ENCODE data around the gene TGM2. TPM values are rescaled to one million over a fixed set of nuclear protein-coding genes. Genes with fewer than 3 reads are reported as not detected.

Gene TGM2
- total and polyA plus RNA-seq, 9 of the 15 experiments (the other 6 are each of a cell fraction or from before 2014, with no cell fraction given) = 5.5 to 78.5 (median 37.6) TPM

DNA sequence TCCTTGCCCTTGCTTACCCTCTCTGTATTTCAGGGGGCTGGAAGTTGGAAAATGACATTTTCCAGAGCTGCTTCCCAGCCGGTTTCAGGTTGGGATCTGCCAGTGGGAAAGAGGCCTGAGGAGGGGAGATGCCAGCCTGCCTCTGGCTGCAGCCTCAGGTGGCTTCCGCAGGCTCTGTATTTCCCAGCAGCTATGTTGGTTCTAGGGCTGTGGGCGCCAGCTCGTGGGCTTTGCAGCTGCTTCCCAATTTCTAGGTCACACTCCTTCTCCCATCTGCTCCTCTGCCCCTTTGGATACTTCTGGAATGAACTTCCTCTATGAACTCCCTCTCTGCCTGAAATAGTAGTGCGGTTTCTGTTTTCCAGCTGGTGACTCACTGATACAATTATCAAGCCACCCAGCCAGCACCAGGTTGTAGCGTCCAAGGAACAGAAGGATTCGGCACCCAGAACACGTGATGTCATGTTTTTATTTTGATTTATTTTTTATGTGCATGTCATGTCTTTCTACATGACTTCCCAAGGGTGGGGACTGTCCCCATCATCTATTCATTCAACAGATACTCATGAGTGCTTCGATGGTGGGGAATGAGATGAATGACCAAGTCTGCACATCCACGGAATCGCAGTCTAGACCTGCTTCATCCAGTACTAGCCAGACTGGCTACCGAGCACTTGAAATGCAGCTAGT lies 38.0 kb downstream of the TGM2 start:
- Histone ChIP-seq H3K9ac (ENCODE audit: insufficient read depth in 1 of 2, low read depth in 2 of 2, low read length in 2 of 2) (peak overlapping the region; percentile 44 to 73), H4K20me1 (replicated peaks; ENCODE audit: control insufficient read depth, insufficient read depth, low read length) (no peaks in the 10 kb centered on the region), H3K4me3 (no peak overlapping the region), H3K4me2 (ENCODE audit: insufficient read depth, low read length) (peak overlapping the region; percentile 59), H3K36me3 (ENCODE audit: control insufficient read depth, insufficient read depth, low read length) (peaks cover 18% of the 10 kb centered on the region; the same call in 2 of the 3 replicates), H3K79me2 (ENCODE audit: control insufficient read depth, insufficient read depth, low read length) (no peaks in the 10 kb centered on the region), H2AFZ (ENCODE audit: low read depth, low read length) (peak overlapping the region; percentile 56), H3K27me3 (ENCODE audit: control insufficient read depth in 2 of 2, insufficient read depth in 2 of 2, low read length in 2 of 2) (no peaks in the 10 kb centered on the region), H3K9me3 (replicated peaks; ENCODE audit: control insufficient read depth, insufficient read depth, low read depth, low read length) (no peaks in the 10 kb centered on the region), H3K9me1 (ENCODE audit: control insufficient read depth, insufficient read depth, low read length) (no peaks in the 10 kb centered on the region), H3K4me1 (replicated peaks in 1 of 2; ENCODE audit: control insufficient read depth in 2 of 2, insufficient read depth in 2 of 2, low read length in 2 of 2) (peaks cover 41 to 52% of the 10 kb centered on the region in 2 experiments), H3K27ac (ENCODE audit: extremely low read depth, low read depth, low read length) (peak overlapping the region; percentile 58)
- in situ Hi-C loops (cut with MboI) (no loop called here), intact Hi-C loops (cut with micrococcal nuclease) (no loop called here)
- ATAC-seq (peak; percentile 71), DNase-seq (ENCODE audit: extremely low read depth in 1 of 4, low spot score in 3 of 4) (peak; percentile 45 to 86 (median 62)), FAIRE-seq (peak; percentile 95)
- no TSS peak for BruUV-seq (replicated peaks)
- ChIA-PET CTCF (ENCODE audit: low intra/inter-chr PET ratio) (no interaction called here), POLR2A (interaction anchor here (0.6 to 3.4 kb wide), 6 partner anchors 10 to 508 kb away, joined by 3 to 13 read pairs (median 3); no protein-coding TSS in a partner anchor)
- WGBS (ENCODE audit: insufficient coverage, low coverage, missing lambda C conversion rate) = 8% methylated on average over 12 of the region's 12 CpGs
- TF ChIP-seq NCOA1 (IDR thresholded peaks at IDR 0.05; ENCODE audit: low read depth) (peak; percentile 76), SIN3B (IDR thresholded peaks at IDR 0.05; ENCODE audit: low read depth) (no peak), ZC3H11A (IDR thresholded peaks at IDR 0.05; ENCODE audit: low read depth, low read length) (0 out of 2 replicates have a peak, but pooled peaks have one; percentile 24), PKNOX1 (IDR thresholded peaks at IDR 0.05) (peak; percentile 74), ZNF282 (CRISPR knock-in tag; IDR thresholded peaks at IDR 0.05) (no peak), ZNF253 (CRISPR knock-in tag; conservative IDR thresholded peaks at IDR 0.05) (no peak), ZEB2 (IDR thresholded peaks at IDR 0.05) (0 out of 2 replicates have a peak, but pooled peaks have one; percentile 47), EZH2 (IDR thresholded peaks at IDR 0.05; ENCODE audit: borderline replicate concordance, low read depth, low read length) (no peak), MBD2 (IDR thresholded peaks at IDR 0.05; ENCODE audit: borderline replicate concordance, low read depth) (peak; percentile 43; the same call in 1 of the 2 replicates), SMAD4 (CRISPR knock-in tag; conservative IDR thresholded peaks at IDR 0.05) (peak; percentile 57), CBFA2T3 (IDR thresholded peaks at IDR 0.05) (peak; percentile 96), KLF16 (IDR thresholded peaks at IDR 0.05) (peak; percentile 89), GABPA (tag; conservative IDR thresholded peaks at IDR 0.05; ENCODE audit: low read depth) (peak; percentile 41; the same call in 1 of the 2 replicates), ZNF589 (CRISPR knock-in tag; IDR thresholded peaks at IDR 0.05; ENCODE audit: low read depth) (peak; percentile 91), MAZ (CRISPR knock-in tag; conservative IDR thresholded peaks at IDR 0.05 in 1 of 2, IDR thresholded peaks at IDR 0.05 in 1 of 2) (peak in 1 of 2 experiments; percentile 11; a peak in 1 of 4 replicates), RAD51 (IDR thresholded peaks at IDR 0.05; ENCODE audit: borderline replicate concordance, low read depth) (peak; percentile 86), POLR2AphosphoS5 (IDR thresholded peaks at IDR 0.05; ENCODE audit: control insufficient read depth, insufficient read depth, low read depth, low read length) (peak; percentile 95), ZNF224 (CRISPR knock-in tag; IDR thresholded peaks at IDR 0.05) (no peak), CTBP1 (IDR thresholded peaks at IDR 0.05; ENCODE audit: borderline replicate concordance) (peak; percentile 78), HSF4 (CRISPR knock-in tag; IDR thresholded peaks at IDR 0.05; ENCODE audit: borderline replicate concordance) (no peak), NCOR1 (IDR thresholded peaks at IDR 0.05) (peak; percentile 91)
- TF ChIP-seq, protein P1, sequence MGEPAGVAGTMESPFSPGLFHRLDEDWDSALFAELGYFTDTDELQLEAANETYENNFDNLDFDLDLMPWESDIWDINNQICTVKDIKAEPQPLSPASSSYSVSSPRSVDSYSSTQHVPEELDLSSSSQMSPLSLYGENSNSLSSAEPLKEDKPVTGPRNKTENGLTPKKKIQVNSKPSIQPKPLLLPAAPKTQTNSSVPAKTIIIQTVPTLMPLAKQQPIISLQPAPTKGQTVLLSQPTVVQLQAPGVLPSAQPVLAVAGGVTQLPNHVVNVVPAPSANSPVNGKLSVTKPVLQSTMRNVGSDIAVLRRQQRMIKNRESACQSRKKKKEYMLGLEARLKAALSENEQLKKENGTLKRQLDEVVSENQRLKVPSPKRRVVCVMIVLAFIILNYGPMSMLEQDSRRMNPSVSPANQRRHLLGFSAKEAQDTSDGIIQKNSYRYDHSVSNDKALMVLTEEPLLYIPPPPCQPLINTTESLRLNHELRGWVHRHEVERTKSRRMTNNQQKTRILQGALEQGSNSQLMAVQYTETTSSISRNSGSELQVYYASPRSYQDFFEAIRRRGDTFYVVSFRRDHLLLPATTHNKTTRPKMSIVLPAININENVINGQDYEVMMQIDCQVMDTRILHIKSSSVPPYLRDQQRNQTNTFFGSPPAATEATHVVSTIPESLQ (CRISPR knock-in tag; IDR thresholded peaks at IDR 0.05) = 0 out of 2 replicates have a peak, but pooled peaks have one; percentile 40
